Spinal cord (tissue), 10 donors: ENCODE measurements around the gene QPCT. TPM values are rescaled to one million over a fixed set of nuclear protein-coding genes. Genes with fewer than 3 reads are reported as not detected.
A peak's percentile ranks its signal among the peaks of the same experiment; 100 is the strongest.

Source experiments
- DNase-seq, 6 donors: peaks; one replicate each; pipeline versions ENCODE4 v3.0.0 to v3.0.0-alpha.2; 2013 to 2015; ENCODE audit warnings: low spot score in 6 of 6, low read depth in 4 of 6
- H3K27ac ChIP-seq: one replicate; pipeline ENCODE4 v1.5.1; 2013; ENCODE audit warnings: low read depth, low read length, control low read depth
- H3K27me3 ChIP-seq: one replicate; pipeline ENCODE4 v1.6.1; 2013; ENCODE audit warnings: low read length; ENCODE audit not compliant: control insufficient read depth, insufficient read depth
- H3K36me3 ChIP-seq: one replicate; pipeline ENCODE4 v1.6.1; 2013; ENCODE audit warnings: low read length; ENCODE audit not compliant: control insufficient read depth, insufficient read depth
- H3K4me1 ChIP-seq: one replicate; pipeline ENCODE4 v1.6.1; 2013; ENCODE audit warnings: low read length; ENCODE audit not compliant: control insufficient read depth, insufficient read depth
- H3K4me3 ChIP-seq: one replicate; pipeline ENCODE4 v1.5.1; 2013; ENCODE audit warnings: low read depth, low read length, control low read depth
- H3K9me3 ChIP-seq: one replicate; pipeline ENCODE4 v1.6.1; 2013; ENCODE audit warnings: low read length; ENCODE audit not compliant: control insufficient read depth, insufficient read depth
- WGBS: methylation state at CpG from one replicate; pipeline ENCODE4 v1.1.5; 2013; ENCODE audit warnings: missing lambda C conversion rate; ENCODE audit not compliant: insufficient coverage; 5-methylcytosine and 5-hydroxymethylcytosine counted together
- polyA plus RNA-seq, 2 donors: library from polyadenylated mRNA; unstranded; fragments of 120-200 nt; gene quantifications; one replicate each; pipeline ENCODE4 v1.2.1, GENCODE V29; 2013; ENCODE audit not compliant: insufficient read length in 2 of 2
- total RNA-seq, 2 donors: library from RNA; depleted of rRNA in 1 of 2; stranded (reverse); fragments of 120-200 nt in 1 of 2; fragments of >200 nt in 1 of 2; gene quantifications; one replicate each; pipeline versions ENCODE4 v1.2.3 to v1.2.4, GENCODE V29; 2013 to 2014
- donor health status: healthy.

Gene QPCT
- total and polyA plus RNA-seq, 4 donors: 10.4 to 26.5 (median 25.8) TPM

GRCh38 chr2:37354531-37354930, 10.1 kb downstream of the QPCT start:
- Histone ChIP-seq H3K27me3 (no peaks in the 10 kb centered on the region), H3K4me1 (peaks cover 4% of the 10 kb centered on the region), H3K27ac (no peak overlapping the region), H3K9me3 (no peaks in the 10 kb centered on the region), H3K36me3 (no peaks in the 10 kb centered on the region), H3K4me3 (no peak overlapping the region)
- DNase-seq: no peak
- 100% methylated on average over 2 of the region's 3 CpGs for WGBS

DNA sequence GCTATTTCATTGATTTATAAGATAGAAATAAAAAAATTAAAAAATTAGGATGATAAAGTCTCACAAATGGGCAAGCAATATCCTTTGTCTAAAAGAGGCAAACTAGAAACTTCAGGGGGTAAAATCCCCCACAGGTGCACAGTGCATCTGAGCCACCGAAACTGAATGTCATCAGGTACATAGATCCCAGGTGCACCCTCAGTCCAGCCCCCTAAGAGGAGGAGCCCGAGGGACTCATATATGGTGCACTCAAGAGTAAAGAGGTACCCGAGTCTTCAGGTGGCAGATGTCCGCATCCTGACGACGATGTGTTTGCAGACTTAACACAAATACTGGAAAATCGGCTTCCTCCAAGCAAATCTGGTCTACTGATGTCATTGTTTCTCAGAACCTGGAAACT, 11.3 kb downstream of the QPCT start:
- no peak overlapping the region for H3K27ac ChIP-seq
- no peak for DNase-seq
- H3K4me3 ChIP-seq: no peak overlapping the region
- no peaks in the 10 kb centered on the region for H3K36me3 ChIP-seq
- WGBS: 87% methylated on average over 3 of the region's 7 CpGs
- H3K4me1 ChIP-seq: no peaks in the 10 kb centered on the region
- no peaks in the 10 kb centered on the region for H3K27me3 ChIP-seq
- no peaks in the 10 kb centered on the region for H3K9me3 ChIP-seq

GRCh38 chr2:37356299-37356698, 11.9 kb downstream of the QPCT start:
- Histone ChIP-seq H3K36me3 (no peaks in the 10 kb centered on the region), H3K27me3 (no peaks in the 10 kb centered on the region), H3K4me3 (no peak overlapping the region), H3K4me1 (no peaks in the 10 kb centered on the region), H3K27ac (no peak overlapping the region), H3K9me3 (no peaks in the 10 kb centered on the region)
- no peak for DNase-seq
- WGBS: 83% methylated on average over 2 of the region's 6 CpGs

GRCh38 chr2:37357069-37357468, 12.6 kb downstream of the QPCT start:
- WGBS: no CpG with 5 or more reads among the region's 1 CpG
- no peak for DNase-seq

GRCh38 chr2:37357530-37357929, 13.1 kb downstream of the QPCT start:
- H3K4me1 ChIP-seq: no peaks in the 10 kb centered on the region
- no peaks in the 10 kb centered on the region for H3K27me3 ChIP-seq
- peak overlapping the region; percentile 48 for H3K27ac ChIP-seq
- no peak overlapping the region for H3K4me3 ChIP-seq
- no CpG with 5 or more reads among the region's 4 CpGs for WGBS
- DNase-seq: peak in 1 of 6 donors; percentile 24
- H3K9me3 ChIP-seq: no peaks in the 10 kb centered on the region
- no peaks in the 10 kb centered on the region for H3K36me3 ChIP-seq

More at GRCh38 chr2:37357069-37357468, 12.6 kb downstream of the QPCT start:
- no peaks in the 10 kb centered on the region for H3K9me3 ChIP-seq
- H3K27me3 ChIP-seq: no peaks in the 10 kb centered on the region
- H3K4me3 ChIP-seq: no peak overlapping the region
- no peak overlapping the region for H3K27ac ChIP-seq
- H3K36me3 ChIP-seq: no peaks in the 10 kb centered on the region
- H3K4me1 ChIP-seq: no peaks in the 10 kb centered on the region

DNA sequence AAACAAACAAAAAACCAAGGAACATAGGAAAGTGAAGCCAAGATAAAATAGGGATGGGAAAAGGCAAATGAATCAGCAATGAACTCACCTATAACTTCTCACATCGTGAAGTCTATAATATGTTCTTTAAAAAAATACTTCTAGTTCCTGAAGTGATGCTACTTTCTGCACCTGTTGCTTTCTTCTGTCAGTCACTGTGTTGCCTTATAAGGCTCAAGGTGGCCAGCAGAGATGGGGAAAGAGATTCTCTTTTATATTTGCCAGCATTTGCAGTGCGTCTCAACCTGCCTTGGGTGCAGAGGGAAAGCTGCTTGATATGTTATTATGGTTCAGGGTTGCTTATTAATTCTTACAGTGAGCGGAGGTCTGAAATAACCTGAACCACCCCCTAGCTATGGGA, 14.0 kb downstream of the QPCT start:
- H3K4me3 ChIP-seq: no peak overlapping the region
- no CpG with 5 or more reads among the region's 3 CpGs for WGBS
- no peaks in the 10 kb centered on the region for H3K27me3 ChIP-seq
- H3K9me3 ChIP-seq: no peaks in the 10 kb centered on the region
- H3K4me1 ChIP-seq: no peaks in the 10 kb centered on the region
- H3K36me3 ChIP-seq: no peaks in the 10 kb centered on the region
- no peak for DNase-seq
- H3K27ac ChIP-seq: no peak overlapping the region

- H3K27me3 ChIP-seq: no peaks in the 10 kb centered on the region
- no peaks in the 10 kb centered on the region for H3K9me3 ChIP-seq
- no peak overlapping the region for H3K4me3 ChIP-seq
- no peaks in the 10 kb centered on the region for H3K4me1 ChIP-seq
- no peaks in the 10 kb centered on the region for H3K36me3 ChIP-seq
- WGBS: 100% methylated on average over 1 of the region's 3 CpGs
- no peak overlapping the region for H3K27ac ChIP-seq
- DNase-seq: no peak
These were observed 16.9 kb downstream of the QPCT start for GRCh38 chr2:37361216-37361815.

GRCh38 chr2:37361994-37362698, 17.7 kb downstream of the QPCT start:
- no peaks in the 10 kb centered on the region for H3K9me3 ChIP-seq

GRCh38 chr2:37364351-37364750, 19.9 kb downstream of the QPCT start:
- Histone ChIP-seq H3K27me3 (no peaks in the 10 kb centered on the region), H3K4me3 (no peak overlapping the region), H3K9me3 (no peaks in the 10 kb centered on the region), H3K4me1 (no peaks in the 10 kb centered on the region), H3K27ac (no peak overlapping the region), H3K36me3 (no peaks in the 10 kb centered on the region)
- 91% methylated on average over 5 of the region's 6 CpGs for WGBS
- DNase-seq: no peak

More at GRCh38 chr2:37361994-37362698, 17.7 kb downstream of the QPCT start:
- Histone ChIP-seq H3K4me1 (no peaks in the 10 kb centered on the region), H3K27ac (no peak overlapping the region), H3K36me3 (no peaks in the 10 kb centered on the region), H3K27me3 (no peaks in the 10 kb centered on the region), H3K4me3 (no peak overlapping the region)
- 93% methylated on average over 7 of the region's 9 CpGs for WGBS
- peak in 1 of 6 donors; percentile 25 for DNase-seq

DNA sequence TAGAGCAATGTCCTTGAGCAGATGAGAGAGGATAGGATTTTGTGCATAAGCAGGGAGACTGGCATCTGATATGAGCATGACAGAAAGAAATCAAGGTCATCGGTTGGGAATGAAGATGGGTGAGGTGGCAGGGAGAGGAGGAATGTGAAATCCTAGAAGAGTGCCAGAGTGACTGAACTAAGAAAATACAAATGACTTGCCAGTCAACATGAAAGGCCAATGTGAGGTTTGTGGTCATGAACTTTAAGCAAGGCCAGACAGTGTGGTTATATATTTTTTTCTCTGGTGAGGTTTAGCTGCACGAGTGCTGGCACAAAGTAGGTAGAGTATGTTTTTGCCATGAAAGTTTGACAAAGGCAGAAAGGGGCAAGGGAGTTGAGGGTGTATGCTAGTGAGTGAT, 21.2 kb downstream of the QPCT start:
- WGBS: 78% methylated on average over 2 of the region's 2 CpGs
- no peak overlapping the region for H3K27ac ChIP-seq

More for the DNA sequence above, 21.2 kb downstream of the QPCT start:
- DNase-seq: no peak
- H3K4me1 ChIP-seq: no peaks in the 10 kb centered on the region
- H3K36me3 ChIP-seq: no peaks in the 10 kb centered on the region
- H3K4me3 ChIP-seq: no peak overlapping the region
- no peaks in the 10 kb centered on the region for H3K9me3 ChIP-seq
- no peaks in the 10 kb centered on the region for H3K27me3 ChIP-seq
